ENCODE results near the gene LRP10. TPM values are rescaled to one million over a fixed set of nuclear protein-coding genes. Genes with fewer than 3 reads are reported as not detected.

The LRP10 gene
- total RNA-seq, 1 donor from 2014 or later = 16.3 TPM

DNA sequence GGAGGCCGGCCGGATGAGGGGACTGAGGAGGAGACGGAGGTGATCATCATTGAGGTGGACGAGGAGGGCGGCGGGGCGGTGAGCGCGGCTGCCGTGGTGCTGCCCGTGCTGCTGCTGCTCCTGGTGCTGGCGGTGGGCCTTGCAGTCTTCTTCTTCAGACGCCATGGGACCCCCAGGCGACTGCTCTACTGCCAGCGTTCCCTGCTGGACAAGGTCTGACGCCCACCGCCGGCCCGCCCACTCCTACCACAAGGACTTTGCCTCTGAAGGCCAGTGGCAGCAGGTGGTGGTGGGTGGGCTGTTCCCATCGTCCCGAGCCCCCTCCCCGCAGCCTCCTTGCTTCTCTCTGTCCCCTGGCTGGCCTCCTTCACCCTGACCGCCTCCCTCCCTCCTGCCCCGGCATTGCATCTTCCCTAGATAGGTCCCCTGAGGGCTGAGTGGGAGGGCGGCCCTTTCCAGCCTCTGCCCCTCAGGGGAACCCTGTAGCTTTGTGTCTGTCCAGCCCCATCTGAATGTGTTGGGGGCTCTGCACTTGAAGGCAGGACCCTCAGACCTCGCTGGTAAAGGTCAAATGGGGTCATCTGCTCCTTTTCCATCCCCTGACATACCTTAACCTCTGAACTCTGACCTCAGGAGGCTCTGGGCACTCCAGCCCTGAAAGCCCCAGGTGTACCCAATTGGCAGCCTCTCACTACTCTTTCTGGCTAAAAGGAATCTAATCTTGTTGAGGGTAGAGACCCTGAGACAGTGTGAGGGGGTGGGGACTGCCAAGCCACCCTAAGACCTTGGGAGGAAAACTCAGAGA, 25.5 kb upstream of the LRP10 start:
- no peaks in the 10 kb centered on the region for H3K27me3 Mint-ChIP-seq (ENCODE audit: low read depth)
- DNase-seq (ENCODE audit: low read depth, low spot score) = no peak
- H3K36me3 Mint-ChIP-seq (ENCODE audit: low read depth) = peaks cover 4% of the 10 kb centered on the region
- H3K27ac Mint-ChIP-seq (ENCODE audit: unreplicated experiment) = no peak overlapping the region
- TF ChIP-seq CTCF (conservative IDR thresholded peaks at IDR 0.05) = no peak
- H3K9me3 Mint-ChIP-seq = no peaks in the 10 kb centered on the region
- peaks cover 25% of the 10 kb centered on the region for H3K4me1 Mint-ChIP-seq
- H3K4me3 Mint-ChIP-seq = peak overlapping the region; percentile 47

- H3K9me3 Mint-ChIP-seq = no peaks in the 10 kb centered on the region
- no peak for TF ChIP-seq CTCF (conservative IDR thresholded peaks at IDR 0.05)
- peak overlapping the region; percentile 78 for H3K27ac Mint-ChIP-seq (ENCODE audit: unreplicated experiment)
- no peak overlapping the region for H3K4me3 Mint-ChIP-seq
- H3K4me1 Mint-ChIP-seq = peaks cover 25% of the 10 kb centered on the region
- no peaks in the 10 kb centered on the region for H3K36me3 Mint-ChIP-seq (ENCODE audit: low read depth)
- H3K27me3 Mint-ChIP-seq (ENCODE audit: low read depth) = no peaks in the 10 kb centered on the region
- no peak for DNase-seq (ENCODE audit: low read depth, low spot score)
Measured at GRCh38 chr14:22846811-22847307, 24.7 kb upstream of the LRP10 start.

DNA sequence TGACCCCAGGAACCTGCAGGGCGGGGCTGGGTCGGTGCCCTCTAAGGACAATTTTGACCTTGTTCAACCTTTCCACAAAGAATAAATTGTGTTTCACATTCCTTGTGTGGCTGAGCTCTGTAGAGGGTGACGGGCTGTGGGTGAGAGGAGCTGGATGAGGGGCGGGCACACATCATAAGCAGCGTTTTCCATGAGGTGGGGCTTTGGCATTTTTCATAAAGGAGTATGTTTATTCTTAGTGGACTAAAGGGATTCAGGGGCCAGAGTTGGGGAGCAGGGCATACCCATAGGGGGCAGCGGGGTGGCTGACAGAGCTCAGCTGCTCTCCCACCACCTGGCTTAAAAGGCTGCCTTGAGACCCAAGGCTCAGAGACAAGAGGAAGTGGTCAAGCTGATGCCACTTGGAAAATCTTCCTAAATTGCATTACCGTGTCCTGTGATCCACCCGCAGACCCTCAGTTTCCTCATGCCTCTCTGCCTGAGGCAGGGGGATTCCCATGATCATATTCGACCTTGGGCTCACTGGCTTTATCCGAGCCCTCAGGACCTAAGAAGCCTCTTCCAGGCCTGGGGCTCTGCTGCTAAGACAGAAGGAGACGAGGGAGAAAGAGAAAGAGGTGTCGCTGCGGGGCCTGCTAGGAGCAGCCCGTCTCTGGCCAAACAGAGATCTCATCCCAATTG, 23.7 kb upstream of the LRP10 start:
- TF ChIP-seq CTCF (conservative IDR thresholded peaks at IDR 0.05) = no peak

DNA sequence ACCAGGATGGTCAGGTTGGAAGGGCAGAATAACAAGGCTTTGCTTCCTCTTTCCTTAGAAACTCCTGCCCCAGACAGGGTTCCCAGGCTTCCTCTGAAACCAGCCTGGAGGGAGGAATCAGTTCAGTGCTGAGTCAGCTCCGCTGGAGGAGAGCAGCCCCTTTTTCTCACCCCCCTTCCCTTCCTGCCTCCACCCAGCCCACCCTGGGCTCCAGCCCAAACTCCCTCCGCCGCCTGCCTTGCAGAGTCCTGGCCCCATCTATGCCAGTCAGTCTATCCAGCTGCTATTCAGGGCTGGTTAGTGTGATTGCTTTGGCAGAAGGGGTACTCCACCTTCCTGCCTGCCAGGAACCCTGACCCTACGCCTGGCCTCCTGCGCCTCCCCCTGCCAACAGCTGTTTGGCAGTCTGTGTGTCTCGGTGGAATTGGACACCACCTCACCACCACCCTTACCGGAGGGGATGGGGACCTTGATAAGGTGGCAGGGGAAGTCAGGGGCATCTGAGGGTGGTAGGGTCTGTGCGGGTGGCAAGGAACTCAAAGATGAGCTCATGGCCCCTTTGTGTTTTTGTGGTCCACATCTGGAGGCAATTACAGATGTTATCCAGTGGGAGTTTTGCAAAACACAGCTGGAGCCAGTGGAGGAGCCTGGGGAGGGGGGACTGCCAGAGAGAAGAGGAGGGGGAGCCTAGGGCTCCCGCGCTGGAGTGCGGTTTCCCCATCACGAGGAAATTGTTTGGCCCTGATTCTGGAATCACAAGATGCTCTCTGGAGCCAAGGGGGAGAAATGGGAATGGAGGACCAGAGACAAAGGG, 23.0 kb upstream of the LRP10 start:
- peak overlapping the region; percentile 95 for H3K27ac Mint-ChIP-seq (ENCODE audit: unreplicated experiment)
- DNase-seq (ENCODE audit: low read depth, low spot score) = no peak
- H3K4me1 Mint-ChIP-seq = peaks cover 32% of the 10 kb centered on the region
- H3K9me3 Mint-ChIP-seq = no peaks in the 10 kb centered on the region
- H3K27me3 Mint-ChIP-seq (ENCODE audit: low read depth) = no peaks in the 10 kb centered on the region
- peak overlapping the region; percentile 69 for H3K4me3 Mint-ChIP-seq
- H3K36me3 Mint-ChIP-seq (ENCODE audit: low read depth) = no peaks in the 10 kb centered on the region
- no peak for TF ChIP-seq CTCF (conservative IDR thresholded peaks at IDR 0.05)

More for the DNA sequence above, 23.7 kb upstream of the LRP10 start:
- Mint-ChIP-seq H3K36me3 (ENCODE audit: low read depth) (no peaks in the 10 kb centered on the region), H3K4me1 (peaks cover 27% of the 10 kb centered on the region), H3K27ac (ENCODE audit: unreplicated experiment) (peak overlapping the region; percentile 93), H3K9me3 (no peaks in the 10 kb centered on the region), H3K27me3 (ENCODE audit: low read depth) (no peaks in the 10 kb centered on the region), H3K4me3 (peak overlapping the region; percentile 69)
- no peak for DNase-seq (ENCODE audit: low read depth, low spot score)

- H3K4me3 Mint-ChIP-seq = no peak overlapping the region
- H3K27me3 Mint-ChIP-seq (ENCODE audit: low read depth) = no peaks in the 10 kb centered on the region
- H3K27ac Mint-ChIP-seq (ENCODE audit: unreplicated experiment) = no peak overlapping the region
Measured at GRCh38 chr14:22849212-22849819, 22.2 kb upstream of the LRP10 start.

More at GRCh38 chr14:22849212-22849819, 22.2 kb upstream of the LRP10 start:
- no peak for TF ChIP-seq CTCF (conservative IDR thresholded peaks at IDR 0.05)
- H3K4me1 Mint-ChIP-seq = peaks cover 32% of the 10 kb centered on the region
- DNase-seq (ENCODE audit: low read depth, low spot score) = no peak
- H3K9me3 Mint-ChIP-seq = no peaks in the 10 kb centered on the region
- H3K36me3 Mint-ChIP-seq (ENCODE audit: low read depth) = no peaks in the 10 kb centered on the region

Measured in neural crest cell (in vitro differentiated cells).